ENCODE results near the gene FTO. TPM values are rescaled to one million over a fixed set of nuclear protein-coding genes. Genes with fewer than 3 reads are reported as not detected.
A peak's percentile ranks its signal among the peaks of the same experiment; 100 is the strongest.

The FTO gene
- total and polyA plus RNA-seq, 2 of the 8 experiments (the other 6 are each of a cell fraction or from before 2014, with no cell fraction given), result 34.5 to 59.8 TPM

GRCh38 chr16:53703590-53704444 is at the start of gene FTO, which contains the start of gene RPGRIP1L (continued):
- TF ChIP-seq TAF7 (optimal IDR thresholded peaks at IDR 0.05; ENCODE audit: borderline replicate concordance, low read depth, low read length) (no peak), RFX5 (IDR thresholded peaks at IDR 0.05; ENCODE audit: borderline replicate concordance, low read depth, low read length) (no peak), PHF8 (conservative IDR thresholded peaks at IDR 0.05; ENCODE audit: low read depth, low read length) (no peak; the same call in 1 of the 2 replicates), NRF1 (IDR thresholded peaks at IDR 0.05; ENCODE audit: low read depth, low read length) (no peak), EZH2 (IDR thresholded peaks at IDR 0.05; ENCODE audit: low read depth, low read length, severe bottlenecking) (no peak), SP4 (IDR thresholded peaks at IDR 0.05; ENCODE audit: low read length) (no peak), TBP (IDR thresholded peaks at IDR 0.05; ENCODE audit: low read depth, low read length) (peak; percentile 50), SAP30 (IDR thresholded peaks at IDR 0.05; ENCODE audit: insufficient read depth, insufficient replicate concordance, low read length) (peak; percentile 69), KDM4A (IDR thresholded peaks at IDR 0.05; ENCODE audit: low read depth, low read length, severe bottlenecking) (peak; percentile 77), MAFK (IDR thresholded peaks at IDR 0.05; ENCODE audit: low read depth, low read length) (no peak), NANOG (IDR thresholded peaks at IDR 0.05; ENCODE audit: insufficient read depth, low read depth, low read length, poor library complexity, severe bottlenecking) (no peak), KDM5A (IDR thresholded peaks at IDR 0.05; ENCODE audit: low read length) (no peak), HDAC2 (IDR thresholded peaks at IDR 0.05; ENCODE audit: borderline replicate concordance in 1 of 2, low read depth in 2 of 2, low read length in 2 of 2) (no peak), BCL11A (IDR thresholded peaks at IDR 0.05; ENCODE audit: low read depth in 2 of 2, low read length in 2 of 2) (no peak), TEAD4 (IDR thresholded peaks at IDR 0.05; ENCODE audit: low read depth, low read length) (peak; percentile 65), HDAC6 (IDR thresholded peaks at IDR 0.05; ENCODE audit: low read depth, low read length) (no peak), RAD21 (IDR thresholded peaks at IDR 0.05 in 1 of 2, conservative IDR thresholded peaks at IDR 0.05 in 1 of 2; ENCODE audit: low read depth in 2 of 2, low read length in 2 of 2) (no peak)

Data from H1 (cell line).